Measurements from ENCODE around the gene CARHSP1. TPM values are rescaled to one million over a fixed set of nuclear protein-coding genes. Genes with fewer than 3 reads are reported as not detected.
"Not testable (repeated sequence)": the region's sequence is repeated elsewhere in the genome, so short reads cannot be mapped to it uniquely, and the experiment has no call there.

The CARHSP1 gene
- polyA plus RNA-seq, 3 donors: 32.0 to 60.3 (median 52.0) TPM

- Mint-ChIP-seq H3K4me1 (no peaks in the 10 kb centered on the region), H3K27me3 (ENCODE audit: low read depth in 3 of 3) (peaks cover 0 to 1% (median 1%) of the 10 kb centered on the region in 3 donors), H3K36me3 (peaks cover 85 to 98% of the 10 kb centered on the region in 2 donors), H3K4me3 (no peak overlapping the region), H3K9me3 (no peaks in the 10 kb centered on the region), H3K27ac (peak overlapping the region in 1 of 7 donors; percentile 24)
- Histone ChIP-seq H3K36me3 (replicated peaks in 1 of 2; ENCODE audit: control insufficient read depth in 1 of 2, insufficient read depth in 2 of 2, low read length in 2 of 2) (peaks cover 88 to 95% of the 10 kb centered on the region in 2 donors), H4K20me1 (ENCODE audit: insufficient read depth, low read length) (peaks cover 14% of the 10 kb centered on the region), H2AFZ (ENCODE audit: insufficient read depth, low read depth, low read length, poor library complexity, severe bottlenecking) (no peak overlapping the region), H3K4me2 (replicated peaks; ENCODE audit: extremely low read depth, low read length, poor library complexity, severe bottlenecking) (no peak overlapping the region), H3K27me3 (ENCODE audit: control insufficient read depth in 2 of 2, insufficient read depth in 2 of 2, low read length in 2 of 2) (no peaks in the 10 kb centered on the region), H3K4me1 (ENCODE audit: control insufficient read depth in 1 of 2, insufficient read depth in 2 of 2, low read length in 2 of 2) (no peaks in the 10 kb centered on the region), H3K4me3 (replicated peaks in 1 of 3; ENCODE audit: low read depth in 2 of 3, low read length in 3 of 3) (no peak overlapping the region), H3K9me3 (replicated peaks in 1 of 2; ENCODE audit: control insufficient read depth in 1 of 2, insufficient read depth in 1 of 2, low read length in 2 of 2) (no peaks in the 10 kb centered on the region), H3K27ac (ENCODE audit: low read depth in 1 of 2, low read length in 2 of 2) (no peak overlapping the region), H3K79me2 (ENCODE audit: insufficient read depth, low read length) (peaks cover 25% of the 10 kb centered on the region), H3K9ac (ENCODE audit: insufficient read depth, low read length, poor library complexity, severe bottlenecking) (no peak overlapping the region)
- intact Hi-C loops (cut with micrococcal nuclease): no loop called here
- DNase-seq: no peak
- WGBS (ENCODE audit: insufficient coverage): 98% methylated on average over 8 of the region's 13 CpGs
- TF ChIP-seq CTCF (IDR thresholded peaks at IDR 0.05): no peak
Measured at GRCh38 chr16:8806272-8806983, 62.4 kb downstream of the CARHSP1 start.

- no peak for TF ChIP-seq CTCF (IDR thresholded peaks at IDR 0.05)
- H3K27ac ChIP-seq (ENCODE audit: low read depth in 1 of 2, low read length in 2 of 2): no peak overlapping the region
- H3K4me2 ChIP-seq (replicated peaks; ENCODE audit: extremely low read depth, low read length, poor library complexity, severe bottlenecking): no peak overlapping the region
- no peak overlapping the region for H3K4me3 ChIP-seq (replicated peaks in 1 of 3; ENCODE audit: low read depth in 2 of 3, low read length in 3 of 3)
- Mint-ChIP-seq H3K36me3 (peaks cover 68 to 81% of the 10 kb centered on the region in 2 donors), H3K4me1 (peaks cover 4% of the 10 kb centered on the region), H3K27ac (peak overlapping the region in 1 of 7 donors; percentile 40), H3K4me3 (no peak overlapping the region), H3K9me3 (no peaks in the 10 kb centered on the region), H3K27me3 (ENCODE audit: low read depth in 3 of 3) (peaks cover 0 to 1% (median 0%) of the 10 kb centered on the region in 3 donors)
- H3K79me2 ChIP-seq (ENCODE audit: insufficient read depth, low read length): peaks cover 46% of the 10 kb centered on the region
- H3K36me3 ChIP-seq (replicated peaks in 1 of 2; ENCODE audit: control insufficient read depth in 1 of 2, insufficient read depth in 2 of 2, low read length in 2 of 2): peaks cover 74 to 84% of the 10 kb centered on the region in 2 donors
- WGBS (ENCODE audit: insufficient coverage): 100% methylated on average over 3 of the region's 6 CpGs
- no peak overlapping the region for H3K9ac ChIP-seq (ENCODE audit: insufficient read depth, low read length, poor library complexity, severe bottlenecking)
- peaks cover 4% of the 10 kb centered on the region in 2 donors for H3K4me1 ChIP-seq (ENCODE audit: control insufficient read depth in 1 of 2, insufficient read depth in 2 of 2, low read length in 2 of 2)
- no peaks in the 10 kb centered on the region for H3K9me3 ChIP-seq (replicated peaks in 1 of 2; ENCODE audit: control insufficient read depth in 1 of 2, insufficient read depth in 1 of 2, low read length in 2 of 2)
- intact Hi-C loops (cut with micrococcal nuclease): no loop called here
- DNase-seq: no peak
- H2AFZ ChIP-seq (ENCODE audit: insufficient read depth, low read depth, low read length, poor library complexity, severe bottlenecking): no peak overlapping the region
- no peaks in the 10 kb centered on the region for H3K27me3 ChIP-seq (ENCODE audit: control insufficient read depth in 2 of 2, insufficient read depth in 2 of 2, low read length in 2 of 2)
- peaks cover 23% of the 10 kb centered on the region for H4K20me1 ChIP-seq (ENCODE audit: insufficient read depth, low read length)
Measured at GRCh38 chr16:8804313-8804712, 64.5 kb downstream of the CARHSP1 start.

GRCh38 chr16:8803733-8804132 is 65.1 kb downstream of the CARHSP1 start:
- 99% methylated on average over 10 of the region's 12 CpGs for WGBS (ENCODE audit: insufficient coverage)

More at GRCh38 chr16:8803733-8804132, 65.1 kb downstream of the CARHSP1 start:
- intact Hi-C loops (cut with micrococcal nuclease); H3K9me3 ChIP-seq (replicated peaks in 1 of 2; ENCODE audit: control insufficient read depth in 1 of 2, insufficient read depth in 1 of 2, low read length in 2 of 2); H3K4me3 ChIP-seq (replicated peaks in 1 of 3; ENCODE audit: low read depth in 2 of 3, low read length in 3 of 3); H3K4me2 ChIP-seq (replicated peaks; ENCODE audit: extremely low read depth, low read length, poor library complexity, severe bottlenecking); H3K27me3 Mint-ChIP-seq (ENCODE audit: low read depth in 3 of 3); H3K4me3 Mint-ChIP-seq; H3K4me1 Mint-ChIP-seq; H3K27me3 ChIP-seq (ENCODE audit: control insufficient read depth in 2 of 2, insufficient read depth in 2 of 2, low read length in 2 of 2); DNase-seq; H3K27ac ChIP-seq (ENCODE audit: low read depth in 1 of 2, low read length in 2 of 2); H2AFZ ChIP-seq (ENCODE audit: insufficient read depth, low read depth, low read length, poor library complexity, severe bottlenecking); H3K9ac ChIP-seq (ENCODE audit: insufficient read depth, low read length, poor library complexity, severe bottlenecking); H3K9me3 Mint-ChIP-seq: not testable (repeated sequence)
- Mint-ChIP-seq H3K27ac (peak overlapping the region in 1 of 7 donors; percentile 40), H3K36me3 (peaks cover 62 to 77% of the 10 kb centered on the region in 2 donors)
- peaks cover 28% of the 10 kb centered on the region for H4K20me1 ChIP-seq (ENCODE audit: insufficient read depth, low read length)
- H3K4me1 ChIP-seq (ENCODE audit: control insufficient read depth in 1 of 2, insufficient read depth in 2 of 2, low read length in 2 of 2): peaks cover 9 to 10% of the 10 kb centered on the region in 2 donors
- H3K36me3 ChIP-seq (replicated peaks in 1 of 2; ENCODE audit: control insufficient read depth in 1 of 2, insufficient read depth in 2 of 2, low read length in 2 of 2): peaks cover 68 to 78% of the 10 kb centered on the region in 2 donors
- peaks cover 50% of the 10 kb centered on the region for H3K79me2 ChIP-seq (ENCODE audit: insufficient read depth, low read length)
